ENCODE data around the gene SLC12A3. TPM values are rescaled to one million over a fixed set of nuclear protein-coding genes. Genes with fewer than 3 reads are reported as not detected.

SLC12A3 gene
- total and polyA plus RNA-seq, 2 of the 8 experiments (the other 6 are each of a cell fraction or from before 2014, with no cell fraction given), result not detected

DNA sequence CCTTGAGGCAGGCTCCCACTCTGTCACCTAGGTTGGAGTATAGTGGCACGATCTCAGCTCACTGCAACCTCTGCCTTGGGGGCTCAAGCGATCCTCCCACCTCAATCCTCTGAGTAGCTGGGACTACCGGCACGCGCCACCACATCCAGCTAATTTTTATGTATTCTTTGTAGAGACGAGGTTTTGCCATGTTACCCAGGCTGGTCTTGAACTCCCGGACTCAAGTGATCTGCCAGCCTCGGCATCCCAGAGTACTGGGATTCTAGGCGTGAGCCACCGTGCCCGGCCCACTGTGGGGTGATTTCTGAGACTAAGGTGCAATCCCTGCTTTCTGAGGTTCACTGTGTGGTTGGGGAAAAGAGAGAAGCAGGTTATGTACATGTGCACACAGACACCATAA is 12.0 kb upstream of the SLC12A3 start:
- Histone ChIP-seq H4K5ac (ENCODE audit: insufficient read length, low read depth, low read length) (no peak overlapping the region), H2BK15ac (ENCODE audit: low read length) (no peak overlapping the region), H3K18ac (ENCODE audit: extremely low read depth, low read length) (no peak overlapping the region), H4K8ac (ENCODE audit: extremely low read depth, insufficient read depth, low read length) (no peak overlapping the region; the same call in 1 of the 2 replicates), H3K23ac (ENCODE audit: insufficient read length) (no peak overlapping the region), H3K14ac (ENCODE audit: insufficient read length) (no peak overlapping the region), H2BK5ac (ENCODE audit: low read depth, low read length) (no peak overlapping the region), H3K9ac (replicated peaks in 1 of 4; ENCODE audit: extremely low read depth in 1 of 4, low read depth in 3 of 4, low read length in 3 of 4) (no peak overlapping the region), H3K4ac (replicated peaks; ENCODE audit: insufficient read length, low read depth, low read length) (no peak overlapping the region), H3K4me1 (replicated peaks in 1 of 4; ENCODE audit: control insufficient read depth in 3 of 4, insufficient read depth in 4 of 4, low read length in 3 of 4) (peaks cover 2 to 11% (median 7%) of the 10 kb centered on the region in 4 experiments; a peak in 5 of 7 replicates), H3K79me2 (ENCODE audit: control insufficient read depth in 1 of 2, insufficient read depth in 2 of 2, low read length in 2 of 2) (no peaks in the 10 kb centered on the region), H3K23me2 (ENCODE audit: low read depth, low read length) (no peaks in the 10 kb centered on the region; the same call in 1 of the 2 replicates), H3K79me1 (ENCODE audit: low read depth, low read length) (no peaks in the 10 kb centered on the region), H2BK12ac (ENCODE audit: low read depth, low read length) (0 out of 2 replicates have a peak overlapping the region, but pooled peaks have one; percentile 17), H3K27me3 (replicated peaks in 1 of 4; ENCODE audit: control insufficient read depth in 3 of 4, extremely low read depth in 1 of 4, insufficient read depth in 3 of 4, low read length in 3 of 4) (no peaks in the 10 kb centered on the region), H2BK20ac (ENCODE audit: low read length) (no peak overlapping the region), H3K27ac (ENCODE audit: low read depth, low read length) (no peak overlapping the region), H3K4me3 (ENCODE audit: extremely low read depth in 1 of 4, insufficient read depth in 2 of 4, low read depth in 3 of 4, low read length in 4 of 4) (no peak overlapping the region), H4K20me1 (replicated peaks in 1 of 2; ENCODE audit: control insufficient read depth in 1 of 2, insufficient read depth in 2 of 2, low read length in 2 of 2) (no peaks in the 10 kb centered on the region), H3K9me3 (ENCODE audit: insufficient read depth in 2 of 2, low read depth in 1 of 2, low read length in 1 of 2) (no peaks in the 10 kb centered on the region; a peak in 1 of 4 replicates), H2AK5ac (ENCODE audit: low read depth, low read length) (no peak overlapping the region), H3K56ac (replicated peaks; ENCODE audit: insufficient read length, low read depth, low read length) (no peak overlapping the region), H2BK120ac (replicated peaks; ENCODE audit: low read depth, low read length) (no peak overlapping the region), H3K36me3 (ENCODE audit: control insufficient read depth in 2 of 4, insufficient read depth in 4 of 4, low read length in 3 of 4) (no peaks in the 10 kb centered on the region), H3K4me2 (ENCODE audit: insufficient read depth in 1 of 2, low read depth in 2 of 2, low read length in 2 of 2) (no peak overlapping the region), H4K91ac (replicated peaks; ENCODE audit: insufficient read length, low read length) (no peak overlapping the region), H2AFZ (ENCODE audit: low read length) (no peak overlapping the region)
- CTCF ChIA-PET (ENCODE audit: partially characterized antibody), result interaction anchor here (1.1 to 10.8 kb wide), 7 partner anchors 12 to 63 kb away, joined by 3 to 102 read pairs (median 5); partner anchors contain the start of gene SLC12A3
- FAIRE-seq, result no peak
- POLR2A ChIA-PET (ENCODE audit: partially characterized antibody), result interaction anchor here (0.7 to 2.8 kb wide), 2 partner anchors 9 to 79 kb away, joined by 4 to 6 read pairs; partner anchors contain the start of gene HERPUD1
- 92% methylated on average over 11 of the region's 11 CpGs; no CpG with 5 or more reads in 1 of the 2 experiments for WGBS, 2 experiments (ENCODE audit: extremely low coverage in 1 of 2, insufficient coverage in 1 of 2, insufficient read length in 1 of 2, insufficient replicate concordance in 2 of 2, low coverage in 1 of 2, low lambda C conversion rate in 2 of 2, missing lambda C conversion rate in 1 of 2)
- DNase-seq (ENCODE audit: low read depth in 1 of 2, low spot score in 2 of 2), result no peak
- no peak for TF ChIP-seq SP4 (IDR thresholded peaks at IDR 0.05; ENCODE audit: low read length)
- TF ChIP-seq RAD21 (IDR thresholded peaks at IDR 0.05 in 1 of 2, conservative IDR thresholded peaks at IDR 0.05 in 1 of 2; ENCODE audit: low read depth in 2 of 2, low read length in 2 of 2), result no peak
- no peak for TF ChIP-seq POU5F1 (IDR thresholded peaks at IDR 0.05; ENCODE audit: low read depth, low read length)
- no peak for TF ChIP-seq SRF (IDR thresholded peaks at IDR 0.05; ENCODE audit: low read depth, low read length)
- TF ChIP-seq CTCF (IDR thresholded peaks at IDR 0.05; ENCODE audit: control extremely low read depth in 1 of 3, insufficient read depth in 1 of 3, low read depth in 1 of 3, low read length in 3 of 3), result no peak
- TF ChIP-seq TAF1 (IDR thresholded peaks at IDR 0.05; ENCODE audit: low read depth, low read length), result no peak
- no peak for TF ChIP-seq SIN3A (conservative IDR thresholded peaks at IDR 0.05 in 1 of 2, IDR thresholded peaks at IDR 0.05 in 1 of 2; ENCODE audit: low read depth in 1 of 2, low read length in 2 of 2)
- no peak for TF ChIP-seq FOSL1 (IDR thresholded peaks at IDR 0.05; ENCODE audit: insufficient read depth, low read depth, low read length)
- TF ChIP-seq GTF2F1 (IDR thresholded peaks at IDR 0.05; ENCODE audit: borderline replicate concordance, low read depth, low read length), result no peak

Measured in H1 (cell line).